ENCODE data around the gene UMOD. TPM values are rescaled to one million over a fixed set of nuclear protein-coding genes. Genes with fewer than 3 reads are reported as not detected.

UMOD gene
- total RNA-seq, 2 experiments from 2014 or later = not detected

GRCh38 chr16:20291208-20292206 is 61.0 kb downstream of the UMOD start:
- H3K27ac Mint-ChIP-seq = no peak overlapping the region
- no peaks in the 10 kb centered on the region for H3K9me3 Mint-ChIP-seq
- CTCF ChIA-PET = no interaction called here
- no peak for ATAC-seq (ENCODE audit: poor library complexity)
- H3K4me3 Mint-ChIP-seq = no peak overlapping the region
- Histone ChIP-seq H3K27me3 (ENCODE audit: control insufficient read depth in 1 of 2, insufficient read depth in 2 of 2, low read length in 2 of 2) (no peaks in the 10 kb centered on the region), H3K9me3 (ENCODE audit: control insufficient read depth in 1 of 2, insufficient read depth in 1 of 2, low read length in 2 of 2) (peaks cover 0 to 4% of the 10 kb centered on the region in 2 experiments), H3K36me3 (ENCODE audit: insufficient read depth, low read length) (no peaks in the 10 kb centered on the region), H3K27ac (ENCODE audit: low read depth in 1 of 2, low read length in 2 of 2) (no peak overlapping the region), H3K4me3 (ENCODE audit: low read length) (no peak overlapping the region), H3K4me1 (ENCODE audit: insufficient read depth, low read length) (no peaks in the 10 kb centered on the region)
- H3K27me3 Mint-ChIP-seq = peaks cover 24% of the 10 kb centered on the region
- H3K4me1 Mint-ChIP-seq (ENCODE audit: low read depth) = no peaks in the 10 kb centered on the region
- TF ChIP-seq CTCF (IDR thresholded peaks at IDR 0.05) = no peak
- no peak for DNase-seq
- no peaks in the 10 kb centered on the region for H3K36me3 Mint-ChIP-seq (ENCODE audit: low read depth)
- intact Hi-C loops (cut with DNase I, micrococcal nuclease) = no loop called here
- POLR2A ChIA-PET = no interaction called here

- no peaks in the 10 kb centered on the region for H3K36me3 Mint-ChIP-seq (ENCODE audit: low read depth)
- CTCF ChIA-PET = no interaction called here
- no peak for TF ChIP-seq CTCF (IDR thresholded peaks at IDR 0.05)
These were observed 62.9 kb downstream of the UMOD start for GRCh38 chr16:20289571-20289970.

GRCh38 chr16:20285993-20286499 is 66.5 kb downstream of the UMOD start:
- H3K9me3 Mint-ChIP-seq = peaks cover 2% of the 10 kb centered on the region
- CTCF ChIA-PET = no interaction called here
- no peak overlapping the region for H3K27ac ChIP-seq (ENCODE audit: low read depth in 1 of 2, low read length in 2 of 2)
- no peaks in the 10 kb centered on the region for H3K36me3 ChIP-seq (ENCODE audit: insufficient read depth, low read length)
- no peak overlapping the region for H3K4me3 Mint-ChIP-seq
- no peaks in the 10 kb centered on the region for H3K4me1 ChIP-seq (ENCODE audit: insufficient read depth, low read length)
- DNase-seq (no peak), ATAC-seq (ENCODE audit: poor library complexity) (no peak)
- no peak overlapping the region for H3K27ac Mint-ChIP-seq
- no peaks in the 10 kb centered on the region for H3K27me3 ChIP-seq (ENCODE audit: control insufficient read depth in 1 of 2, insufficient read depth in 2 of 2, low read length in 2 of 2)
- POLR2A ChIA-PET = no interaction called here
- no peaks in the 10 kb centered on the region for H3K4me1 Mint-ChIP-seq (ENCODE audit: low read depth)
- peaks cover 0 to 4% of the 10 kb centered on the region in 2 experiments for H3K9me3 ChIP-seq (ENCODE audit: control insufficient read depth in 1 of 2, insufficient read depth in 1 of 2, low read length in 2 of 2)
- H3K27me3 Mint-ChIP-seq = peaks cover 5% of the 10 kb centered on the region
- intact Hi-C loops (cut with DNase I, micrococcal nuclease) = no loop called here
- H3K36me3 Mint-ChIP-seq (ENCODE audit: low read depth) = no peaks in the 10 kb centered on the region
- TF ChIP-seq CTCF (IDR thresholded peaks at IDR 0.05) = no peak
- H3K4me3 ChIP-seq (ENCODE audit: low read length) = no peak overlapping the region

More at GRCh38 chr16:20289571-20289970, 62.9 kb downstream of the UMOD start:
- intact Hi-C loops (cut with DNase I, micrococcal nuclease) = no loop called here
- Histone ChIP-seq H3K27ac (ENCODE audit: low read depth in 1 of 2, low read length in 2 of 2) (no peak overlapping the region), H3K36me3 (ENCODE audit: insufficient read depth, low read length) (no peaks in the 10 kb centered on the region), H3K4me1 (ENCODE audit: insufficient read depth, low read length) (no peaks in the 10 kb centered on the region), H3K9me3 (ENCODE audit: control insufficient read depth in 1 of 2, insufficient read depth in 1 of 2, low read length in 2 of 2) (peaks cover 0 to 4% of the 10 kb centered on the region in 2 experiments), H3K27me3 (ENCODE audit: control insufficient read depth in 1 of 2, insufficient read depth in 2 of 2, low read length in 2 of 2) (no peaks in the 10 kb centered on the region), H3K4me3 (ENCODE audit: low read length) (no peak overlapping the region)
- H3K27me3 Mint-ChIP-seq = peaks cover 24% of the 10 kb centered on the region
- H3K4me3 Mint-ChIP-seq = no peak overlapping the region
- DNase-seq (no peak), ATAC-seq (ENCODE audit: poor library complexity) (no peak)
- H3K4me1 Mint-ChIP-seq (ENCODE audit: low read depth) = no peaks in the 10 kb centered on the region
- POLR2A ChIA-PET = no interaction called here
- H3K9me3 Mint-ChIP-seq = peaks cover 2% of the 10 kb centered on the region
- no peak overlapping the region for H3K27ac Mint-ChIP-seq

Other genes with a start within 250 kb of the UMOD start
- gene GP2, start 25.2 kb downstream of the UMOD start, total RNA-seq = not detected
- not detected for gene PDILT, start 52.0 kb upstream of the UMOD start, total RNA-seq
- gene ACSM5, start 56.8 kb upstream of the UMOD start, total RNA-seq = not detected
- gene ACSM2A, start 98.8 kb upstream of the UMOD start, total RNA-seq = not detected
- gene ACSM2B, start 223.7 kb upstream of the UMOD start, total RNA-seq = not detected